HFFc6 (cell line): ENCODE results near the gene MTCL1. TPM values are rescaled to one million over a fixed set of nuclear protein-coding genes. Genes with fewer than 3 reads are reported as not detected.
A peak's percentile ranks its signal among the peaks of the same experiment; 100 is the strongest.

ENCODE experiments used
- DNase-seq: peaks from one replicate; pipeline ENCODE4 v3.0.0-alpha.2; 2018
- H3K27ac Mint-ChIP-seq: 2 replicates; pipeline ENCODE4 v1.8.0; 2020; ENCODE audit warnings: mild to moderate bottlenecking, mixed read lengths
- H3K27me3 Mint-ChIP-seq: 2 replicates; pipeline ENCODE4 v1.8.0; 2021; ENCODE audit warnings: mild to moderate bottlenecking, moderate library complexity, mixed read lengths; ENCODE audit not compliant: insufficient read depth
- H3K36me3 Mint-ChIP-seq: 2 replicates; pipeline ENCODE4 v1.8.0; 2021; ENCODE audit warnings: low read depth, mixed read lengths
- H3K4me1 Mint-ChIP-seq: 2 replicates; pipeline ENCODE4 v1.8.0; 2020; ENCODE audit warnings: low read depth, mixed read lengths
- H3K4me3 Mint-ChIP-seq: 2 replicates; pipeline ENCODE4 v1.8.0; 2020; ENCODE audit warnings: mild to moderate bottlenecking, moderate library complexity, mixed read lengths
- H3K9me3 Mint-ChIP-seq: 2 replicates; pipeline ENCODE4 v1.8.0; 2020; ENCODE audit warnings: mild to moderate bottlenecking, mixed read lengths
- CTCF ChIP-seq: fragments of 200-600 bp; sonication (generic); IDR thresholded peaks from 2 replicates; pipeline ENCODE4 v1.5.0; 2021; ENCODE audit warnings: antibody characterized with exemption, mild to moderate bottlenecking
- long read RNA-seq: library from polyadenylated mRNA; unstranded; transcript quantifications from one replicate; pipeline ENCODE4 v2.0.0, GENCODE V29; 2019
- total RNA-seq, 6 experiments: library from RNA; stranded (reverse); fragmentation: NEBNext Ultra II Directional; extraction: Animal tissue kit (Norgen Biotek cat#: 25700); gene quantifications; 2 replicates in 1 of 6; 3 replicates in 5 of 6; pipeline ENCODE4 v1.2.3, GENCODE V29; 2021

MTCL1 gene
- total RNA-seq: 10 to 100 TPM; 47.2 to 59.7 (median 55.3) TPM
- long read RNA-seq, partial matches to known transcripts: 10 of 14 reads
- long read RNA-seq, other reads (novel, unspliced or antisense): 0 of 14 reads

GRCh38 chr18:8705238-8705960 is at the start of gene MTCL1:
TSS of gene MTCL1 (plus strand) at chr18:8705556. CDS start at chr18:8705661, 105 bp downstream.
- peak; percentile 53 for DNase-seq
- H3K4me3 Mint-ChIP-seq: peak within 1 kb of the TSS; percentile 99
- H3K4me1 Mint-ChIP-seq: peaks cover 57% of the 10 kb centered on the region
- peaks cover 6% of the 10 kb centered on the region for H3K27me3 Mint-ChIP-seq
- H3K27ac Mint-ChIP-seq: peak within 1 kb of the TSS; percentile 96
- H3K9me3 Mint-ChIP-seq: no peaks in the 10 kb centered on the region
- no peak for TF ChIP-seq CTCF
- H3K36me3 Mint-ChIP-seq: peaks cover 27% of the 10 kb centered on the region

GRCh38 chr18:8656232-8656631 is 49.1 kb upstream of the MTCL1 start:
- H3K36me3 Mint-ChIP-seq: no peaks in the 10 kb centered on the region

GRCh38 chr18:8657050-8657820 is 48.1 kb upstream of the MTCL1 start:
- no peak overlapping the region for H3K4me3 Mint-ChIP-seq

More at GRCh38 chr18:8656232-8656631, 49.1 kb upstream of the MTCL1 start:
- H3K4me3 Mint-ChIP-seq: no peak overlapping the region
- H3K27me3 Mint-ChIP-seq: peaks cover 1% of the 10 kb centered on the region; the same call in 1 of the 2 replicates
- H3K27ac Mint-ChIP-seq: no peak overlapping the region
- no peak for TF ChIP-seq CTCF
- no peak for DNase-seq
- peaks cover 2% of the 10 kb centered on the region; the same call in 1 of the 2 replicates for H3K9me3 Mint-ChIP-seq
- peaks cover 21% of the 10 kb centered on the region for H3K4me1 Mint-ChIP-seq

GRCh38 chr18:8657873-8658470 is 47.4 kb upstream of the MTCL1 start:
- H3K27me3 Mint-ChIP-seq: peaks cover 1% of the 10 kb centered on the region; the same call in 1 of the 2 replicates
- DNase-seq: no peak
- H3K4me1 Mint-ChIP-seq: peaks cover 28% of the 10 kb centered on the region
- no peak overlapping the region for H3K4me3 Mint-ChIP-seq
- TF ChIP-seq CTCF: no peak
- no peaks in the 10 kb centered on the region for H3K36me3 Mint-ChIP-seq
- no peak overlapping the region for H3K27ac Mint-ChIP-seq
- H3K9me3 Mint-ChIP-seq: no peaks in the 10 kb centered on the region

More at GRCh38 chr18:8657050-8657820, 48.1 kb upstream of the MTCL1 start:
- Mint-ChIP-seq H3K4me1 (peaks cover 28% of the 10 kb centered on the region), H3K27me3 (peaks cover 1% of the 10 kb centered on the region; the same call in 1 of the 2 replicates), H3K9me3 (no peaks in the 10 kb centered on the region), H3K27ac (no peak overlapping the region), H3K36me3 (no peaks in the 10 kb centered on the region)
- no peak for DNase-seq
- no peak for TF ChIP-seq CTCF

GRCh38 chr18:8658858-8659485 is 46.4 kb upstream of the MTCL1 start:
- DNase-seq: no peak
- no peaks in the 10 kb centered on the region for H3K9me3 Mint-ChIP-seq
- H3K36me3 Mint-ChIP-seq: no peaks in the 10 kb centered on the region
- H3K4me3 Mint-ChIP-seq: no peak overlapping the region
- peaks cover 1% of the 10 kb centered on the region for H3K27me3 Mint-ChIP-seq
- no peak overlapping the region for H3K27ac Mint-ChIP-seq
- no peak for TF ChIP-seq CTCF
- peaks cover 38% of the 10 kb centered on the region for H3K4me1 Mint-ChIP-seq
